ENCODE measurements around the gene GRHL1. TPM values are rescaled to one million over a fixed set of nuclear protein-coding genes. Genes with fewer than 3 reads are reported as not detected.

GRHL1 gene
- total RNA-seq, 1 experiment from 2014 or later, result 11.6 TPM

GRCh38 chr2:9908639-9909038, 42.9 kb upstream of the GRHL1 start:
- CTCF ChIA-PET, result no interaction called here
- no peak for DNase-seq
- no peak overlapping the region for H3K27ac Mint-ChIP-seq (ENCODE audit: unreplicated experiment)
- no peak for TF ChIP-seq CTCF (IDR thresholded peaks at IDR 0.05; ENCODE audit: insufficient read depth in 1 of 2, low read depth in 1 of 2, low read length in 1 of 2, severe bottlenecking in 1 of 2, unreplicated experiment in 1 of 2)
- Histone ChIP-seq H3K36me3 (ENCODE audit: control insufficient read depth, insufficient read depth, low read length) (no peaks in the 10 kb centered on the region), H3K4me1 (no peaks in the 10 kb centered on the region), H3K9me3 (no peaks in the 10 kb centered on the region), H3K4me3 (ENCODE audit: low read depth, low read length) (no peak overlapping the region), H3K27me3 (replicated peaks; ENCODE audit: control insufficient read depth, insufficient read depth, low read length) (no peaks in the 10 kb centered on the region)
- peaks cover 4% of the 10 kb centered on the region for H3K36me3 Mint-ChIP-seq (ENCODE audit: insufficient read depth, unreplicated experiment)
- POLR2A ChIA-PET, result no interaction called here
- no peak overlapping the region for H3K4me3 Mint-ChIP-seq (ENCODE audit: unreplicated experiment)
- no peaks in the 10 kb centered on the region for H3K4me1 Mint-ChIP-seq (ENCODE audit: low read depth, unreplicated experiment)
- BruUV-seq (replicated peaks), result no TSS peak
- intact Hi-C loops (cut with micrococcal nuclease; ENCODE audit: unreplicated experiment), result no loop called here
- H3K27me3 Mint-ChIP-seq (ENCODE audit: insufficient read depth, unreplicated experiment), result no peaks in the 10 kb centered on the region
- no peaks in the 10 kb centered on the region for H3K9me3 Mint-ChIP-seq (ENCODE audit: unreplicated experiment)

GRCh38 chr2:9909106-9909505, 42.4 kb upstream of the GRHL1 start:
- BruUV-seq (replicated peaks), result no TSS peak
- H3K9me3 ChIP-seq, result no peaks in the 10 kb centered on the region
- no peaks in the 10 kb centered on the region for H3K27me3 Mint-ChIP-seq (ENCODE audit: insufficient read depth, unreplicated experiment)
- H3K27ac Mint-ChIP-seq (ENCODE audit: unreplicated experiment), result no peak overlapping the region
- peaks cover 4% of the 10 kb centered on the region for H3K36me3 Mint-ChIP-seq (ENCODE audit: insufficient read depth, unreplicated experiment)
- peaks cover under 1% of the 10 kb centered on the region; the same call in 1 of the 2 replicates for H3K36me3 ChIP-seq (ENCODE audit: control insufficient read depth, insufficient read depth, low read length)
- no peaks in the 10 kb centered on the region for H3K9me3 Mint-ChIP-seq (ENCODE audit: unreplicated experiment)
- no peaks in the 10 kb centered on the region for H3K4me1 ChIP-seq
- intact Hi-C loops (cut with micrococcal nuclease; ENCODE audit: unreplicated experiment), result no loop called here
- no peak for DNase-seq
- CTCF ChIA-PET, result interaction anchor here (0.6 kb wide), 1 partner anchor 91 kb away, joined by 4 read pairs; no protein-coding TSS in a partner anchor
- H3K4me3 ChIP-seq (ENCODE audit: low read depth, low read length), result no peak overlapping the region
- no peaks in the 10 kb centered on the region for H3K27me3 ChIP-seq (replicated peaks; ENCODE audit: control insufficient read depth, insufficient read depth, low read length)
- no peak overlapping the region for H3K4me3 Mint-ChIP-seq (ENCODE audit: unreplicated experiment)
- POLR2A ChIA-PET, result no interaction called here
- no peak for TF ChIP-seq CTCF (IDR thresholded peaks at IDR 0.05; ENCODE audit: insufficient read depth in 1 of 2, low read depth in 1 of 2, low read length in 1 of 2, severe bottlenecking in 1 of 2, unreplicated experiment in 1 of 2)
- H3K4me1 Mint-ChIP-seq (ENCODE audit: low read depth, unreplicated experiment), result no peaks in the 10 kb centered on the region

DNA sequence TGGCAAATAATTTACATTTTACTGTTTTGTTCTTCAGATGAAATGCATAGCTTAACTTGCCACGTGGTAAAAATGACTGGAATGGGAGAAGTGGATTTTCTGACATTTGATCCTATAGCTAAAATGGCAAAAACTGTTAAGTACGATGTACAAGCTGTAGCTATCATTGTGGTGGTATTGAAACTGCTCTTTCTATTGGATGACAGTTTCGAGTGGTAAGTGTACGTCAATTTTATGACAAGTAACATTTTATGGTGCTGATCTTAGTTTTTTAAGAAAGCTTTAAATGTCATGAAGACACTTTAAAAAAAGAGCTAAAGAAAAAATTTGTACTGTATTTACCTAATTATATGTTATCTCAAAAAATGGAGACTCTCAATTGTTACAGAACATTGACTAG, 40.8 kb upstream of the GRHL1 start:
- no peak overlapping the region for H3K27ac Mint-ChIP-seq (ENCODE audit: unreplicated experiment)
- no peak for TF ChIP-seq CTCF (IDR thresholded peaks at IDR 0.05; ENCODE audit: insufficient read depth in 1 of 2, low read depth in 1 of 2, low read length in 1 of 2, severe bottlenecking in 1 of 2, unreplicated experiment in 1 of 2)

More for the DNA sequence above, 40.8 kb upstream of the GRHL1 start:
- Histone ChIP-seq H3K9me3 (no peaks in the 10 kb centered on the region), H3K4me1 (no peaks in the 10 kb centered on the region), H3K4me3 (ENCODE audit: low read depth, low read length) (no peak overlapping the region), H3K27me3 (replicated peaks; ENCODE audit: control insufficient read depth, insufficient read depth, low read length) (no peaks in the 10 kb centered on the region), H3K36me3 (ENCODE audit: control insufficient read depth, insufficient read depth, low read length) (peaks cover 3% of the 10 kb centered on the region)
- DNase-seq, result no peak
- no TSS peak for BruUV-seq (replicated peaks)
- CTCF ChIA-PET, result no interaction called here
- POLR2A ChIA-PET, result no interaction called here
- H3K36me3 Mint-ChIP-seq (ENCODE audit: insufficient read depth, unreplicated experiment), result peaks cover 4% of the 10 kb centered on the region
- H3K4me3 Mint-ChIP-seq (ENCODE audit: unreplicated experiment), result no peak overlapping the region
- H3K9me3 Mint-ChIP-seq (ENCODE audit: unreplicated experiment), result no peaks in the 10 kb centered on the region
- H3K27me3 Mint-ChIP-seq (ENCODE audit: insufficient read depth, unreplicated experiment), result no peaks in the 10 kb centered on the region
- no peaks in the 10 kb centered on the region for H3K4me1 Mint-ChIP-seq (ENCODE audit: low read depth, unreplicated experiment)
- intact Hi-C loops (cut with micrococcal nuclease; ENCODE audit: unreplicated experiment), result no loop called here

Measured in Caco-2 (cell line).